ENCODE results near the gene NDUFV3. TPM values are rescaled to one million over a fixed set of nuclear protein-coding genes. Genes with fewer than 3 reads are reported as not detected.
"Not testable (repeated sequence)": the region's sequence is repeated elsewhere in the genome, so short reads cannot be mapped to it uniquely, and the experiment has no call there.

Gene NDUFV3
- total and polyA plus RNA-seq, 7 donors, result 37.3 to 105 (median 74.8) TPM

- Histone ChIP-seq H3K9me3 (no peaks in the 10 kb centered on the region), H3K27ac (no peak overlapping the region), H3K4me3 (no peak overlapping the region), H3K36me3 (ENCODE audit: insufficient read depth in 1 of 2, low read depth in 1 of 2) (no peaks in the 10 kb centered on the region), H3K4me1 (no peaks in the 10 kb centered on the region), H3K27me3 (ENCODE audit: insufficient read depth in 3 of 3, low read length in 2 of 3) (no peaks in the 10 kb centered on the region)
- intact Hi-C loops (cut with DNase I), result loop anchor here (10.0 kb wide), 2 partner anchors 55 to 65 kb away; no protein-coding TSS in a partner anchor
- WGBS, 3 donors, result 46 to 55% (median 51%) methylated on average over 3 of the region's 3 CpGs
- ATAC-seq, result no peak
- TF ChIP-seq CTCF (IDR thresholded peaks at IDR 0.05), result no peak
- DNase-seq, result no peak
Observed at GRCh38 chr21:42929969-42930368, 36.9 kb downstream of the NDUFV3 start.

- 87 to 89% (median 87%) methylated on average over 13 of the region's 13 CpGs for WGBS, 3 donors
- Histone ChIP-seq H3K9me3 (no peaks in the 10 kb centered on the region), H3K36me3 (ENCODE audit: insufficient read depth in 1 of 2, low read depth in 1 of 2) (no peaks in the 10 kb centered on the region), H3K27me3 (ENCODE audit: insufficient read depth in 3 of 3, low read length in 2 of 3) (no peaks in the 10 kb centered on the region), H3K4me1 (no peaks in the 10 kb centered on the region), H3K4me3 (no peak overlapping the region), H3K27ac (no peak overlapping the region)
- DNase-seq, result no peak
- no peak for ATAC-seq
- intact Hi-C loops (cut with DNase I), result loop anchor here (10.0 kb wide), 2 partner anchors 53 to 63 kb away; no protein-coding TSS in a partner anchor
- no peak for TF ChIP-seq CTCF (IDR thresholded peaks at IDR 0.05)
Observed at GRCh38 chr21:42931560-42932235, 38.6 kb downstream of the NDUFV3 start.

GRCh38 chr21:42932378-42933136, 39.4 kb downstream of the NDUFV3 start:
- ATAC-seq; H3K36me3 ChIP-seq (ENCODE audit: insufficient read depth in 1 of 2, low read depth in 1 of 2); H3K27ac ChIP-seq; DNase-seq; H3K9me3 ChIP-seq; H3K4me3 ChIP-seq; H3K27me3 ChIP-seq (ENCODE audit: insufficient read depth in 3 of 3, low read length in 2 of 3); H3K4me1 ChIP-seq: not testable (repeated sequence)
- 77 to 84% (median 81%) methylated on average over 16 of the region's 16 CpGs for WGBS, 3 donors
- intact Hi-C loops (cut with DNase I), result loop anchor here (10.0 kb wide), 2 partner anchors 52 to 62 kb away; no protein-coding TSS in a partner anchor

GRCh38 chr21:42933137-42933970, 40.2 kb downstream of the NDUFV3 start:
- not testable (repeated sequence) for H3K36me3 ChIP-seq (ENCODE audit: insufficient read depth in 1 of 2, low read depth in 1 of 2); H3K9me3 ChIP-seq; ATAC-seq; H3K4me3 ChIP-seq; H3K4me1 ChIP-seq; H3K27me3 ChIP-seq (ENCODE audit: insufficient read depth in 3 of 3, low read length in 2 of 3); H3K27ac ChIP-seq; DNase-seq
- intact Hi-C loops (cut with DNase I), result loop anchor here (10.0 kb wide), 2 partner anchors 51 to 61 kb away; no protein-coding TSS in a partner anchor
- WGBS, 3 donors, result 55 to 79% (median 58%) methylated on average over 8 to 9 of the region's 9 CpGs

GRCh38 chr21:42933973-42934372, 40.9 kb downstream of the NDUFV3 start:
- intact Hi-C loops (cut with DNase I), result loop anchor here (10.0 kb wide), 2 partner anchors 51 to 61 kb away; no protein-coding TSS in a partner anchor
- H3K4me3 ChIP-seq; H3K4me1 ChIP-seq; H3K36me3 ChIP-seq (ENCODE audit: insufficient read depth in 1 of 2, low read depth in 1 of 2); H3K27me3 ChIP-seq (ENCODE audit: insufficient read depth in 3 of 3, low read length in 2 of 3); H3K9me3 ChIP-seq; ATAC-seq; H3K27ac ChIP-seq; DNase-seq: not testable (repeated sequence)
- 85 to 97% (median 90%) methylated on average over 12 of the region's 12 CpGs for WGBS, 3 donors

- not testable (repeated sequence) for H3K9me3 ChIP-seq; H3K36me3 ChIP-seq (ENCODE audit: insufficient read depth in 1 of 2, low read depth in 1 of 2); ATAC-seq; DNase-seq; H3K4me3 ChIP-seq; H3K27me3 ChIP-seq (ENCODE audit: insufficient read depth in 3 of 3, low read length in 2 of 3); H3K27ac ChIP-seq
- WGBS, 3 donors, result 93 to 100% (median 97%) methylated on average over 1 to 5 of the region's 5 CpGs
- intact Hi-C loops (cut with DNase I), result loop anchor here (5.0 to 10.0 kb wide), 3 partner anchors 36 to 58 kb away; partner anchors contain the start of gene PKNOX1 (in 1 of the 2)
- H3K4me1 ChIP-seq, result peaks cover 13% of the 10 kb centered on the region
Observed at GRCh38 chr21:42936360-42936759, 43.3 kb downstream of the NDUFV3 start.

- WGBS, 3 donors, result 86 to 90% (median 87%) methylated on average over 16 of the region's 16 CpGs
- not testable (repeated sequence) for DNase-seq; H3K4me3 ChIP-seq; H3K27me3 ChIP-seq (ENCODE audit: insufficient read depth in 3 of 3, low read length in 2 of 3); ATAC-seq; H3K9me3 ChIP-seq; H3K36me3 ChIP-seq (ENCODE audit: insufficient read depth in 1 of 2, low read depth in 1 of 2); H3K27ac ChIP-seq
- H3K4me1 ChIP-seq, result peaks cover 13% of the 10 kb centered on the region
- intact Hi-C loops (cut with DNase I), result loop anchor here (5.0 to 10.0 kb wide), 3 partner anchors 35 to 58 kb away; partner anchors contain the start of gene PKNOX1 (in 1 of the 2)
Observed at GRCh38 chr21:42937034-42937940, 44.2 kb downstream of the NDUFV3 start.
